ENCODE measurements around the gene UPK1A. TPM values are rescaled to one million over a fixed set of nuclear protein-coding genes. Genes with fewer than 3 reads are reported as not detected.
A peak's percentile ranks its signal among the peaks of the same experiment; 100 is the strongest.

The UPK1A gene
- total and polyA plus RNA-seq, 9 of the 15 experiments (the other 6 are each of a cell fraction or from before 2014, with no cell fraction given): 0.06 to 0.13 TPM; not detected in 7

- TF ChIP-seq, protein P1, sequence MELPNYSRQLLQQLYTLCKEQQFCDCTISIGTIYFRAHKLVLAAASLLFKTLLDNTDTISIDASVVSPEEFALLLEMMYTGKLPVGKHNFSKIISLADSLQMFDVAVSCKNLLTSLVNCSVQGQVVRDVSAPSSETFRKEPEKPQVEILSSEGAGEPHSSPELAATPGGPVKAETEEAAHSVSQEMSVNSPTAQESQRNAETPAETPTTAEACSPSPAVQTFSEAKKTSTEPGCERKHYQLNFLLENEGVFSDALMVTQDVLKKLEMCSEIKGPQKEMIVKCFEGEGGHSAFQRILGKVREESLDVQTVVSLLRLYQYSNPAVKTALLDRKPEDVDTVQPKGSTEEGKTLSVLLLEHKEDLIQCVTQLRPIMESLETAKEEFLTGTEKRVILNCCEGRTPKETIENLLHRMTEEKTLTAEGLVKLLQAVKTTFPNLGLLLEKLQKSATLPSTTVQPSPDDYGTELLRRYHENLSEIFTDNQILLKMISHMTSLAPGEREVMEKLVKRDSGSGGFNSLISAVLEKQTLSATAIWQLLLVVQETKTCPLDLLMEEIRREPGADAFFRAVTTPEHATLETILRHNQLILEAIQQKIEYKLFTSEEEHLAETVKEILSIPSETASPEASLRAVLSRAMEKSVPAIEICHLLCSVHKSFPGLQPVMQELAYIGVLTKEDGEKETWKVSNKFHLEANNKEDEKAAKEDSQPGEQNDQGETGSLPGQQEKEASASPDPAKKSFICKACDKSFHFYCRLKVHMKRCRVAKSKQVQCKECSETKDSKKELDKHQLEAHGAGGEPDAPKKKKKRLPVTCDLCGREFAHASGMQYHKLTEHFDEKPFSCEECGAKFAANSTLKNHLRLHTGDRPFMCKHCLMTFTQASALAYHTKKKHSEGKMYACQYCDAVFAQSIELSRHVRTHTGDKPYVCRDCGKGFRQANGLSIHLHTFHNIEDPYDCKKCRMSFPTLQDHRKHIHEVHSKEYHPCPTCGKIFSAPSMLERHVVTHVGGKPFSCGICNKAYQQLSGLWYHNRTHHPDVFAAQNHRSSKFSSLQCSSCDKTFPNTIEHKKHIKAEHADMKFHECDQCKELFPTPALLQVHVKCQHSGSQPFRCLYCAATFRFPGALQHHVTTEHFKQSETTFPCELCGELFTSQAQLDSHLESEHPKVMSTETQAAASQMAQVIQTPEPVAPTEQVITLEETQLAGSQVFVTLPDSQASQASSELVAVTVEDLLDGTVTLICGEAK (IDR thresholded peaks at IDR 0.05): peak; percentile 65
- TF ChIP-seq, protein P1 (CRISPR knock-in tag; IDR thresholded peaks at IDR 0.05): no peak
- TF ChIP-seq XRCC3 (IDR thresholded peaks at IDR 0.05): no peak
- peak in 1 of 2 experiments; percentile 55 for TF ChIP-seq AFF1 (IDR thresholded peaks at IDR 0.05; ENCODE audit: low read depth in 1 of 2, partially characterized antibody in 2 of 2)
- peak; percentile 80 for TF ChIP-seq TBP (optimal IDR thresholded peaks at IDR 0.05; ENCODE audit: low read depth, low read length)
- TF ChIP-seq ELF2 (CRISPR knock-in tag; IDR thresholded peaks at IDR 0.05): peak; percentile 82; the same call in 1 of the 2 replicates
- peak; percentile 100 for TF ChIP-seq ATF7 (IDR thresholded peaks at IDR 0.05)
- no peak for TF ChIP-seq ZEB2 (IDR thresholded peaks at IDR 0.05)
- TF ChIP-seq KHSRP (IDR thresholded peaks at IDR 0.05): peak; percentile 100
- peak in 1 of 2 experiments; percentile 4; a peak in 1 of 4 replicates for TF ChIP-seq TEAD1 (CRISPR knock-in tag; IDR thresholded peaks at IDR 0.05)
- peak; percentile 75 for TF ChIP-seq TAF9B (IDR thresholded peaks at IDR 0.05; ENCODE audit: partially characterized antibody)
- TF ChIP-seq, protein P2, sequence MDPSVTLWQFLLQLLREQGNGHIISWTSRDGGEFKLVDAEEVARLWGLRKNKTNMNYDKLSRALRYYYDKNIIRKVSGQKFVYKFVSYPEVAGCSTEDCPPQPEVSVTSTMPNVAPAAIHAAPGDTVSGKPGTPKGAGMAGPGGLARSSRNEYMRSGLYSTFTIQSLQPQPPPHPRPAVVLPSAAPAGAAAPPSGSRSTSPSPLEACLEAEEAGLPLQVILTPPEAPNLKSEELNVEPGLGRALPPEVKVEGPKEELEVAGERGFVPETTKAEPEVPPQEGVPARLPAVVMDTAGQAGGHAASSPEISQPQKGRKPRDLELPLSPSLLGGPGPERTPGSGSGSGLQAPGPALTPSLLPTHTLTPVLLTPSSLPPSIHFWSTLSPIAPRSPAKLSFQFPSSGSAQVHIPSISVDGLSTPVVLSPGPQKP (CRISPR knock-in tag; IDR thresholded peaks at IDR 0.05): no peak
Observed at GRCh38 chr19:35628565-35629331, 37.6 kb upstream of the UPK1A start, which contains the start of gene RBM42 (continued).

Data from K562 (cell line).